Myocyte (in vitro differentiated cells): ENCODE measurements around the gene NUDT19. TPM values are rescaled to one million over a fixed set of nuclear protein-coding genes. Genes with fewer than 3 reads are reported as not detected.
"Not testable (repeated sequence)": the region's sequence is repeated elsewhere in the genome, so short reads cannot be mapped to it uniquely, and the experiment has no call there.

Experiments used
- DNase-seq: peaks from one replicate; pipeline ENCODE4 v3.0.0-alpha.2; 2012; ENCODE audit warnings: low read depth
- total RNA-seq: library from RNA; depleted of rRNA; stranded (reverse); fragments of >200 nt; gene quantifications from 2 replicates; pipeline ENCODE4 v1.2.3, GENCODE V29; 2014

NUDT19 gene
- total RNA-seq, 1 donor from 2014 or later: 21.1 TPM

DNA sequence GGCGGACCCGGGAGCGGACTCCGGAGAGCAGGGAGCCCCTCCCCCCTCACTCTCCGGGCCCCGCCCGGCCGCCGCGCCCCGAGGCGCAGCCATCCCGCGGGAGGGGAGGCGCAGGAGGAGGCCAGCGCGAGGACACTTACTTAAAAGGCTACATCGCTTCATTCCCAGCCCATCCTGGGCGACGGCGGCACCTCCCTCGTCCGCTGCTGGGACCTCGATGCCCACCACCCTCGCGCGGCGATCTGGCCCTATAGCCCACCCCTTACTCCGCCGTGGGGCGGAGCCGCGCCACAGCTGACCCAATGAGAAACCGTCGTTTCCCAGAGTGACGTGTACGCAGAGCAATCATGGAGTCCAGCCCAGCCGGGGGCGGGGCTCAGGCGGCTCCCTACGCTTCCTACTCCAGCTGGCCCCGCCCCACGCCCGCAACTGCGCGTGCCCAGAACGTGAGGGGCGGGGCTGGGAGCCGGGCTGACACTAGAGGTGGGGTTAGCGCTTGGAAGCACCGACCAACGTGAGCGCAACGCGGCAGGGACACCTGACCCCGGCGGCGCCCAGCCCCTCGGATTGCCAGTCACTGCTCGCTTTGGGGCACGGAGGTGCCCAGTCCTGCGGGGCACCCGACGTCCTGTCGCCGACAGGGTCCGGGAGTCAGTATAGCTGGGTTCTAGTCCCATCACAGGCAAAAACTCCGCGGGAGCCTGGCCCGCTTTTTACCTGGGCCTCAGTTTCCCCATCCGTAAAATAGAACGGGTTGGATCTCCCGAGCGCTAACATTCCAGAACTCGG lies 16.5 kb upstream of the NUDT19 start, which contains the start of gene ANKRD27:
Gene ANKRD27 (minus strand): TSS at position 250 of the 789 bp plus-strand sequence. CDS start 16,165 bp downstream, outside the sequence.
- peak; percentile 99 for DNase-seq

- peak; percentile 68 for DNase-seq
Measured at GRCh38 chr19:32675720-32676185, 15.9 kb upstream of the NUDT19 start, which contains the start of gene RGS9BP. RGS9BP (plus strand) TSS chr19:32675848; CDS start chr19:32676264, 416 bp downstream.

DNA sequence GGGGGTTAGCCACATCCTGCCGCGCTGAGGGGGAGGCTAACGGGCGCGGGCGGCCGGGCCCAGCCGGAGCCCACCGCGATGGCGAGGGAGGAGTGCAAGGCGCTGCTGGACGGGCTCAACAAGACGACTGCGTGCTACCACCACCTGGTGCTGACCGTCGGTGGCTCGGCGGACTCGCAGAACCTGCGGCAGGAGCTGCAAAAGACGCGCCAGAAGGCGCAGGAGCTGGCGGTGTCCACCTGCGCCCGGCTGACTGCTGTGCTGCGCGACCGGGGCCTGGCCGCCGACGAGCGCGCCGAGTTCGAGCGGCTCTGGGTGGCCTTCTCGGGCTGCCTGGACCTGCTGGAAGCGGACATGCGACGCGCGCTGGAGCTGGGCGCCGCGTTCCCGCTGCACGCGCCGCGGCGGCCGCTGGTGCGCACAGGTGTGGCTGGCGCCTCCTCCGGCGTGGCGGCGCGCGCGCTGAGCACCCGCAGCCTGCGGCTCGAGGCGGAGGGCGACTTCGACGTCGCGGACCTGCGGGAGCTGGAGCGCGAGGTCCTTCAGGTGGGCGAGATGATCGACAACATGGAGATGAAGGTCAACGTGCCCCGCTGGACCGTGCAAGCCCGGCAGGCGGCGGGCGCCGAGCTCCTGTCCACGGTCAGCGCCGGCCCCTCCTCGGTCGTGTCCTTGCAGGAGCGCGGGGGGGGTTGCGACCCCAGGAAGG lies 15.3 kb upstream of the NUDT19 start:
- no peak for DNase-seq

GRCh38 chr19:32676895-32677359 lies 14.7 kb upstream of the NUDT19 start:
- no peak for DNase-seq

GRCh38 chr19:32677657-32678056 lies 14.0 kb upstream of the NUDT19 start:
- peak; percentile 53 for DNase-seq

DNA sequence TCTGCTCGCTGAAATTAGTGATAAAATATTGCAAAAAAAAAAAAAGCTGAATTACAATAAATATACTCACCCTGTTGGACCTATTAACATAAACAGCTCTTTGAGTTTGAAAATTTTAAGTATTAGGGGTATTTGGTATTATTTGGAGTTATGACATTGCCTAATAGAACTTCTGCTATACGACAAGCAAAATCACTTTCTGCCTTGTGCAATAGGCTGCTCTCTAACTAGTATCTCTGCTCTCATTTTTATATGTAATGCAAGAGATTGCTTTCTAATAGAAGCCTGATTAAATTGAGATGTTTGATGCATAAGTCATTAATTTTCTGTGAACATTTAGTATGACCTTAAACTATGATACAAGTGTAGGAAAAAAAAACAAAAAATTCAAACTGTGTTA lies 10.6 kb upstream of the NUDT19 start:
- no peak for DNase-seq

GRCh38 chr19:32682317-32682716 lies 9.3 kb upstream of the NUDT19 start:
- DNase-seq: no peak

- DNase-seq: no peak
Measured at GRCh38 chr19:32686847-32687475, 4.7 kb upstream of the NUDT19 start.

GRCh38 chr19:32687681-32688080 lies 3.9 kb upstream of the NUDT19 start:
- no peak for DNase-seq

GRCh38 chr19:32688311-32688710 lies 3.3 kb upstream of the NUDT19 start:
- no peak for DNase-seq

DNA sequence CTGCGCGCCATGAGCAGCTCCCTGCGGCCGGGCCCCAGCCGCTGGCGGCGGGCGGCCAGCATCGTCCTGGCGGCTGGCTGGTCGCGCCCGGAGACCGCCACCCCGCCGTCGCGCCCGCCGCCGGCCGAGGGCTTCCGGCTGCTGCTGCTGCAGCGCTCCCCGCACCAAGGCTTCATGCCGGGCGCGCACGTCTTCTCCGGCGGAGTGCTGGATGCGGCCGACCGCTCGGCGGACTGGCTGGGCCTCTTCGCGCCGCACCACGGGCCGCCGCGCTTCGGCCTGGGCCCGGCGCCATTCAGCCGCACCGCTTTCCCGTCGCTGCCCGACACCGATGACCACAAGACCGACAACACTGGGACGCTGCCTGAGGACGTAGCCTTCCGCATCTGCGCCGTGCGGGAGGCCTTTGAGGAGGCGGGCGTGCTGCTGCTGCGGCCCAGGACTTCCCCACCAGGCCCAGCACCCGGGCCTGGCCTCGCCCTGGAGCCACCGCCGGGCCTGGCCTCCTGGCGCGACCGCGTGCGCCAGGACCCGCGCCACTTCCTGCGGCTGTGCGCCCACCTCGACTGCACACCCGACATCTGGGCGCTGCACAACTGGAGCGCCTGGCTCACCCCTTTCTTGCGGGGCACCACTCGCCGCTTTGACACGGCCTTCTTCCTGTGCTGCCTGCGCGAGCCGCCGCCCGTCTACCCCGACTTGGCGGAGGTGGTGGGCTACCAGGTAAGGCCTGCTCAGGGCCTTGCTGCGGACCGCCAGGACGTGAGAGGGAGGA lies 518 bp downstream of the NUDT19 start:
- DNase-seq: peak; percentile 81

DNA sequence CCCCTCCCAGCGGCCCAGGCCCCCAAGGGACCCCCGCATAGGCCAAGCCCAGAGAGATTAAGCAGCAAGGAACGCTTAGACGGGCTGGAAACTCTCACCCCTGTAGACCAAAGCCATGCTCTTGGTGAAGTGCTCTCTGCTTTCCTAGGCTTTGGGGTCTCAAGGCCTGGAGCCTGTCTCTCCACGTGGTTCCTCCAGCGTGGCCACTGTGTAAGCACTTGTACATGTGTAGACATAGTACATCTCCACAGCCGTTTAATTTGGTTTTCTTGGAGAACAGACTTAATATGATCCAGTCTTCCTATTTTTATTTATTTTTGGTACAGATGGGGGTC lies 1.1 kb downstream of the NUDT19 start:
- no peak for DNase-seq

GRCh38 chr19:32693151-32694108 lies 1.8 kb downstream of the NUDT19 start:
- DNase-seq: not testable (repeated sequence)

- DNase-seq: not testable (repeated sequence)
Measured at GRCh38 chr19:32694316-32694715, 2.7 kb downstream of the NUDT19 start.

DNA sequence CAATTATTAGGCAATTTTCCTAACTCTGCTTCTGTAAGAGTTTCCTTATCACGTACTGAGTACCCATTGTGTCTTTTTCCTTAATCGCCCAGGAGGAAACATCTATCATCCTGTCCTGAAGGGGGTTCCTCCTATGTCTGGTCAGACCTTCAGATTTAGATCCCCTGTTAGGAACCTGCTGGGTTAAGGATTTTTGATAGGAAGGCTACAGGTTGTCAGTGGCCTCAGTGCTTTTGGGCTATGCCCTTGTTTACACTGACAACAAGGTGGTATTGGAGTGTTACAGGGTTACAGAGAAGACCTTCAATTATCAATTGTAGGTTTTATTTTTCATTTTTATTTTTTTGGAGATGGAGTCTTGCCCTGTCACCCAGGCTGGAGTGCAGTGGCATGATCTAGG lies 3.2 kb downstream of the NUDT19 start:
- DNase-seq: not testable (repeated sequence)

DNA sequence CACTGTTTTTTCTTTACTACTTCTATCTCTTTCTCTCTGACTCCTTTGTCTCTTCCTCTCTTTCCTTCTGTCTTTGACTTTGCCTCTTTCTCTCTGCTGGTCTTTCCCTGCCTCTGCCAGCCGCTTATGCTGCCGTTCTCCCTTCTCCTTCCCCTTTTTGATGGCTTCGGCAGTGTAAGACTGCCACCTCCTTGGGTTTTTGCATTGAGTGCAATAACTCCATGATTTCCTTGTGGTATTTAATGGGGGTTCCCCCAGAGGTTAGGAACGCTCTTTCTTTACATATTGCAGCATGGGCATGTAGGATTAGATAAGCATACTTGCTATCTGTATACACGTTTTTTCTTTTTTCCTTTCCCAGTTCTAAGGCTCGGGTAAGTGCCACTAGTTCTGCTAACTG lies 3.9 kb downstream of the NUDT19 start:
- DNase-seq: not testable (repeated sequence)

GRCh38 chr19:32696771-32697170 lies 5.2 kb downstream of the NUDT19 start:
- not testable (repeated sequence) for DNase-seq

- DNase-seq: not testable (repeated sequence)
Measured at GRCh38 chr19:32700129-32700528, 8.5 kb downstream of the NUDT19 start.

GRCh38 chr19:32702010-32702409 lies 10.4 kb downstream of the NUDT19 start:
- DNase-seq: no peak

DNA sequence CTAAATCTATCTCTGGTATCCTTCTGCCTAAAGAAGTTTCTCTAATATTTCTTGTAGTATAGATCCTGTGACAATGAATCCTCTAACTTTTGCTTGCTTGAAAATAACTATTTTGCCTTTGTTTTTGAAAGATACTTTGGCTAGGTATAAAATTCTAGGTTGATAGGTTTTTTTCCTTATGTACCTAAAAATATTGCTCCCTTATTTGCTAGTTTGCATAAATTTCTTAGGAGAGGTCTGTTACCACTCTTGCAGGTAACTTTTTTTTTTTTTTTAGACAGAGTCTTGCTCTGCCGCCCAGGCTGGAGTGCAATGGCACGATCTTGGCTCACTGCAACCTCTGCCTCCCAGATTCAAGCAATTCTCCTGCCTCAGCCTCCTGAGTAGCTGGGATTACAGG lies 12.4 kb downstream of the NUDT19 start:
- DNase-seq: not testable (repeated sequence)
